Breast epithelium (tissue), 3 donors: ENCODE measurements around the gene TEX19.

Experiments used
- POLR2A ChIP-seq: fragments of 450-650 bp; IDR thresholded peaks from one replicate; pipeline ENCODE4 v1.6.1; 2016; ENCODE audit warnings: antibody characterized with exemption, mild to moderate bottlenecking, moderate library complexity
- TF ChIP-seq, protein P1 (sequence below), 3 donors: fragments of 450-650 bp; IDR thresholded peaks; one replicate each; pipeline ENCODE4 v1.5.1; 2016 to 2017; ENCODE audit warnings: antibody characterized with exemption in 3 of 3, mild to moderate bottlenecking in 3 of 3, moderate library complexity in 3 of 3

DNA sequence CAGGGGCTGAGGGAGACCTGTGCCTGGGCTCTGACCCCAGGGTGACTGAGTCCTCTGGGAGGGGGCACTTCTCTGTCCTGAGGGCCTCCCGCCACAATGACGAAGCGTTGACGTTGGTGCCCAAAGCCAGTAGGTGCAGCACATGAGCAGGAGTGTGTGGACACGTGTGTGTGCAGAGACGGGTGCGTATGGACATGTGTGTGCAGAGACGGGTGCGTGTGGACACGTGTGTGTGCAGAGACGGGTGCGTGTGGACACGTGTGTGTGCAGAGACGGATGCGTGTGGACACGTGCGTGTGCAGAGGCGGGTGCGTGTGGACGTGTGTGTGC, 40.9 kb upstream of the TEX19 start:
- no peak for TF ChIP-seq POLR2A
- TF ChIP-seq, protein P1, sequence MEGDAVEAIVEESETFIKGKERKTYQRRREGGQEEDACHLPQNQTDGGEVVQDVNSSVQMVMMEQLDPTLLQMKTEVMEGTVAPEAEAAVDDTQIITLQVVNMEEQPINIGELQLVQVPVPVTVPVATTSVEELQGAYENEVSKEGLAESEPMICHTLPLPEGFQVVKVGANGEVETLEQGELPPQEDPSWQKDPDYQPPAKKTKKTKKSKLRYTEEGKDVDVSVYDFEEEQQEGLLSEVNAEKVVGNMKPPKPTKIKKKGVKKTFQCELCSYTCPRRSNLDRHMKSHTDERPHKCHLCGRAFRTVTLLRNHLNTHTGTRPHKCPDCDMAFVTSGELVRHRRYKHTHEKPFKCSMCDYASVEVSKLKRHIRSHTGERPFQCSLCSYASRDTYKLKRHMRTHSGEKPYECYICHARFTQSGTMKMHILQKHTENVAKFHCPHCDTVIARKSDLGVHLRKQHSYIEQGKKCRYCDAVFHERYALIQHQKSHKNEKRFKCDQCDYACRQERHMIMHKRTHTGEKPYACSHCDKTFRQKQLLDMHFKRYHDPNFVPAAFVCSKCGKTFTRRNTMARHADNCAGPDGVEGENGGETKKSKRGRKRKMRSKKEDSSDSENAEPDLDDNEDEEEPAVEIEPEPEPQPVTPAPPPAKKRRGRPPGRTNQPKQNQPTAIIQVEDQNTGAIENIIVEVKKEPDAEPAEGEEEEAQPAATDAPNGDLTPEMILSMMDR (IDR thresholded peaks at IDR 0.05), result no peak
